Measurements from ENCODE around the gene C1QTNF1.
"Not testable (repeated sequence)": the region's sequence is repeated elsewhere in the genome, so short reads cannot be mapped to it uniquely, and the experiment has no call there.

The C1QTNF1 gene

DNA sequence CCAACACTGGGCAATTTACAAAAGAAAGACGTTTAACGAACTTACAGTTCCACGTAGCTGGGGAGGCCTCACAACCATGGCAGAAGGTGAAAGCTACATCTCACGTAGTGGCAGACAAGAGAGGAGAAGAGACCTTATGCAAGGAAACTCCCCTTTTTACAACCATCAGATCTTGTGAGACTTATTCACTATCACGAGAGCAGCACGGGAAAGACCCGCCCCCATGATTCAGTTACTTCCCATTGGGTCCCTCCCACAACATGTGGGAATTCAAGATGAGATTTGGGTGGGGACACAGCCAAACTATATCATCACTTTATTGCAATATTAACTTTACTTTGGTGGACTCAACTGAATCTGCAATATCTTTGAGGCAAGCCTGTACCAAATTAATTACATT, 38.7 kb downstream of the C1QTNF1 start:
- no peak for DNase-seq

GRCh38 chr17:79064026-79064425, 40.1 kb downstream of the C1QTNF1 start:
- no peak for DNase-seq

- DNase-seq = no peak
These were observed 41.2 kb downstream of the C1QTNF1 start for GRCh38 chr17:79065105-79065670.

DNA sequence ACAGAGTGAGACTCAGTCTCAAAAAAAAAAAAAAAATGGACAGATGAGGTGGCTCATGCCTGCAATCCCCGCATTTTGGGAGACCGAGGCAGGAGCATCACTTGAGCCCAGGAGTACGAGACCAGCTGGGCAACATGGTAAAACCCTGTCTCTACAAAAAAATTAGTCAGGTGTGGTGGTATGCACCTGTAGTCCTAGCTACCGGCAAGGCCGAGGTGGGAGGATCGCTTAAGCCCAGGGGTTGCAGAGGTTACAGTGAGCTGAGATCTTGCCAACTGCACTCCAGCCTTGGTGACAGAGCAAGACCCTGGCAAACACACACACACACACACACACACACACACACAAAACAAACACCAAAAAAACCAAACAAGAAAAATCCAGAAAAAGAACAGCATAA, 43.0 kb downstream of the C1QTNF1 start:
- DNase-seq = no peak

DNA sequence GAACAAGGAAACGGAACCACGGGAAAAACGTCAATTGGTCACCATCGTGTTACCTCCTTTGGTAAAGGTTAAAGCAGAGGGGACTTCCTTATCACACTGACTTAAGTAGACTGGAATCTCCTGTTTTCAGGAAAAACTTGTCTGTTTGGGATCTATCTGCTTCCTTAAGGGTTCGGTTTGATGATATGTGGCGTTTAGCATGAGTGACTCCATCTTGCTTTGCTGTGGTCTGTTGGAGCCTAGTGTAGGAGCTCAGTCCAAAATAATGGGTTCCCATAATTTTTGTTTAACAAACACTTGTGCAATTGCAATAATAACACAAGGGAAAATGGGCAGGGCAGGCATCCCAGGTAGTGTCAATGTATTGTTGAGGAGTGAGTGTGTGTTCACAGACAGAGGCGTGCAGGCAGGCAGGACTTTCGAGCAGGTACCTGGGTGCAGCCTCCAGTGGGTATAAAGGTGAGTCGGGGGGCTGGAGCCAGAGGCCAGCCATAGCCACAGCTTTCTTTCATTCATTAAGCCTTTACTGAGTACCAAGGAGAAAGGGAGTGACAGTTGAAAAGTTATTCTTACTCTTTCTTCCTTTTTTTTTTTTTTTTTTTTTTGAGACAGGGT, 46.4 kb downstream of the C1QTNF1 start:
- DNase-seq = no peak

DNA sequence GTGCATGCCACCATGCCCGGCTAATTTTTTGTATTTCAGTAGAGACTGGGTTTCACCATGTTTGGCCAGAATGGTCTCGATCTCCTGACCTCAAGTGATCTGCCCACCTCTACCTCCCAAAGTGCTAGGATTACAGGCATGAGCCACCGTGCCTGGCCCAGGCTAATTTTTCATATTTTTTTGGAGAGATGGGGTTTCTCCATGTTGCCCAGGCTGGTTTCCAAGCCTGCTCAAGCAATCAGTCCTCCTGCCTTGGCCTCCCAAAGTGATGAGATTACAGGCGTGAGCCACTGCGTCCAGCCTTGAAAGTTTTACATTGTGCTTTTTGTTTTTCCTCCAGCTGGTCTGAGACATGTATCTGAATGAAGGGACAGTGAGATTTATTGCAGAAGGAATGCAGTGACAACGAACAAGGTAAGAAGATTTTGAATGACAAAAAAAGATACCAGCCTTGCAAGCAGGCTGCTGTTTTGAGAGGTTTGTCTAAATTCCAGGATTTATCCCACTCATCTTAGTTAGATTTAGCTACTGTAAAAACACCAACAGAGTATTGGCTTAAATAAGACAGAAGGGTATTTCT, 47.3 kb downstream of the C1QTNF1 start:
- DNase-seq = no peak

- no peak for DNase-seq
These were observed 48.6 kb downstream of the C1QTNF1 start for GRCh38 chr17:79072544-79072943.

GRCh38 chr17:79073016-79073705, 49.2 kb downstream of the C1QTNF1 start:
- no peak for DNase-seq

DNA sequence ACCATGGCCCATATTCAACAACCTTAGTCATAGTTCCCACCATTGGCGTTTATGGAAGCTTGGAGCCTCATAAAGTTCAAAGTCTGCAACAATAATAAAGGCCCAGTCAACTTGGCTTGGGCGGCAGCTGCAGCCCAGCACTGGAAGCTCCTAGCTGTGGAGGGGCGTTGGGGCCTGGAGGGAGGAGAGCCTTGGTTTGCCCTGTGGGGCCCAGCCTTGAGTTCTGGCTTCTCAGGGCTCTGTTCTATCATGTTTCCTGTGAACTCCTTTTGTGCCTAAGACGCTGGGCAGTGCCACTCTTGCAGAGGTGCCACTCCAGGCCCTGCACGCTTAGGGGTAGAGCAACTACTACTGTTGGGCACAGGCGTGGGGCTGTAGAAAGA, 49.7 kb downstream of the C1QTNF1 start:
- no peak for DNase-seq

DNA sequence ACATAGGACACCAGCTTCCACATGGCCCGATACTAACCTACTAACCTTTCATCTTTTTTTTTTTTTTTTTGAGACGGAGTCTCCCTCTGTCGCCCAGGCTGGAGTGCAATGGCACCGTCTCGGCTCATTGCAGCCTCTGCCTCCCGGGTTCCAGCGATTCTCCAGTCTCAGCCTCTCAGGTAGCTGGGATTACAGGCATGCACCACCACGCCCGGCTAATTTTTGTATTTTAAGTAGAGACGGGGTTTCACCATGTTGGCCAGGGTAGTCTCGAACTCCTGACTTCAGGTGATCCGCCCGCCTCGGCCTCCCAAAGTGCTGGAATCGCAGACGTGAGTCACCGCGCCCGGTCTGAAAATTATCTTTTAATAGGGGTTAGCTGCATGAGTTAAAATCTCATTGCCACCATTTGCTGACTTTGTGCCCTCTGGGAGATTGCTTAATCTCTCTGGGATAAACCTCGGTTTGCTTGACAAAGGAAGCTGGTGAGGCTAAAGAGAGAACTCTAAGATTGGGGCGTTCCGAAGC, 50.2 kb downstream of the C1QTNF1 start:
- DNase-seq = not testable (repeated sequence)

DNA sequence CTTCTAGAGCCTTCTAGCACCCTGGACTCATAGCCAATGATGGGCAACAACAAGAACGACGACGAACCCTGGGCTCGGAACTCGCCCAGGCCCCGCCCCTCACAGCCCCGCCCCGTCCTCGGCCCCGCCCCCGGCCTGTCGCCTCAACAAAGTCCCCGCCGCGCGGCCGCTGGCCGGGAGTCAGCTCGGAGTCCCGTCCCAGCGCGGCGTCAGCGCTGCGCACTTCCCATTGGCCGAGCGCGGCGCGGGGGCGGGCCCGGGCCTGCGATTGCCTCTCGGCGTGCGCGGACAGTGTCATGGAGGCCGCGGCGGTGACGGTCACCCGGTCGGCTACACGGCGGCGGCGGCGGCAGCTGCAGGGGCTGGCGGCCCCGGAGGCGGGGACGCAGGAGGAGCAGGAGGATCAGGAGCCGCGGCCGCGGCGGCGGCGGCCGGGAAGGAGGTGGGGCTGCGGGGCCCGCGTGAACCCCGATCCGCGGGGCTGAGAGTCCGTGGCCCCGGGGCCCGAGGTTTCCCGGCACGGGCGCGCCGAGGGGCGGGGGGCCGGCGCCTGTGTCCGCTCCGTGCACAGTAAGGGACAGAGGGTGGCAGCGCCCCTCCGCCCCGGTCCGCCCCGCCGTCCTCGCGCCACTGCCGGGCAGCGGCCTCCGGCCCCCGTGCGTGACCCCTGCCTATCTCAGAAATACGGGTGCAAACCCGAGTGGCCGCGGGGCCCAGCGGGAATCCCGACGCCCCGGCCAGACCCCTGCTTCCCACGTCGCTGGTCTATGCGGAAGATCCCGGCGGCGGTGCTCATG, 50.9 kb downstream of the C1QTNF1 start, which contains the start of gene ENGASE:
TSS of gene ENGASE (plus strand) at position 176 of the 797 bp plus-strand sequence. CDS start at position 297, 121 bp downstream.
- DNase-seq = peak; percentile 61

DNA sequence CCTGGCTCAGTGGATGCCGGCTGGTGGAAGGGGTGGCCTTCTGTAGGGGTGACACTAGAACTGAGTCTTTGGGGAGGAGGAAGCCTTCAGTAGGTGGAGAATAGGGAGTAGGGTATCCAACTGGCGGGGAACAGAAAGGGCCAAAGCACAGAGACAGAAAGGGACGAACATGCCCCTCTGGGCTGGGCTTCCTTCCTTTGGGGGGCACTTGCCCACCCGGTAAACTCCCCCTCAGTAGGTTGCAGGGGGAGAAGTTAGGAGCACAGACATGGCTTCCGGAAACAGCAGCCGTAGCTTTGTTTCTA, 51.4 kb downstream of the C1QTNF1 start:
- DNase-seq = no peak

GRCh38 chr17:79075861-79076406, 52.0 kb downstream of the C1QTNF1 start:
- DNase-seq = no peak

GRCh38 chr17:79077587-79077986, 53.6 kb downstream of the C1QTNF1 start:
- no peak for DNase-seq

DNA sequence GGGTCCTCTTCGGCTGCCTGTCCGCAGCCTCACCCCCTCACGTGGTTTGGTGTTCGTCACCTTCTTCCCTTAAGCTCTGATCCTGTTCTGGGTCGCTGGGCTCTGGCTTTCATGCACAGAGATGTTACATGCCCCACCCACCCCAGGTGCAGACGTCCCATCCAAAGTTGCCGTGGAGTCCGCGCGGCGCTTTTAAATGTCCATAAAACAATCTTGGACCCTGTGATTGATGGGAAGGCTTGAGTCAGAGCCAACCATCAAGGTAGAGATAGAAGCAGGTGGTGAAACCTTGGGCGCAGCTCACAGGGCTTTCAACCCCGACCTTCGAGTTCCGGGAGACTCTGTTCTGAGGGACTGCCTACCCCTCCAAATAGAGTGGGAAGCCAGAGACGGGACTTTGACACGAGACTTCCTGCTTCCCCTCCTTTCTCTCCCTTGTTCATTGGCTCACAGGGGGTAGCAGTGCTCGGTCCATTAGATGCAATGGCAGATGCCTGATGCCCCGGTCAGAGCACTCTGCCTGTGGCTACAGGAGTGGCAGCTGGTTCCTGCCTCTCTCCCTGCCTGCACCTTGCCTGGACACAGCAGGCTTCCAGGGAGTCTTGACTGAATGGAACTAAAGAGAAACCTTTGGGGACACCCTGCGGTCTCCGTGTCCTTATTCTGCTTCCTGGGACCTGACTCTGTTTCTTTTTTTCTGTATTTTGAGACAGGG, 54.7 kb downstream of the C1QTNF1 start:
- no peak for DNase-seq

- no peak for DNase-seq
These were observed 55.6 kb downstream of the C1QTNF1 start for GRCh38 chr17:79079421-79080200.

DNA sequence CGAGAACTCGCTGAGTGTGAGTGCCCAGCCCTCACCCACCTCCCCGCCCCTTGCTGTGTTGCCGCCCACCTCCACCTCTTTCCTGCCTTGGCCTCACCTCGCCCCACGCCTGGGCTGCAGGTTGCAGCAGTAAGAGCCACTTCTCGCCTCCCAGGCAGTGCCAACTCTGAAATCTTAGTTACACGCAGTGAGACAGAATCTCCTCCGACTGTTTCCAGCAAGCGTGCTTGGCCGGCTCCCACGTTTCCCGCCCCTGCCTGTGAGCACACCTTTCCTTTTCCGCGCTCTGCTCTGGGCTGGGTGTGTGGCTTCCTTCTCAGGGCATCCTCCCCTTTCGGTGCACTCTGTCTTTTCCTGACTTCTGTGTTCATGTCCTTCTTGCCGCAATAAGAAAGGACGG, 56.4 kb downstream of the C1QTNF1 start:
- no peak for DNase-seq

DNA sequence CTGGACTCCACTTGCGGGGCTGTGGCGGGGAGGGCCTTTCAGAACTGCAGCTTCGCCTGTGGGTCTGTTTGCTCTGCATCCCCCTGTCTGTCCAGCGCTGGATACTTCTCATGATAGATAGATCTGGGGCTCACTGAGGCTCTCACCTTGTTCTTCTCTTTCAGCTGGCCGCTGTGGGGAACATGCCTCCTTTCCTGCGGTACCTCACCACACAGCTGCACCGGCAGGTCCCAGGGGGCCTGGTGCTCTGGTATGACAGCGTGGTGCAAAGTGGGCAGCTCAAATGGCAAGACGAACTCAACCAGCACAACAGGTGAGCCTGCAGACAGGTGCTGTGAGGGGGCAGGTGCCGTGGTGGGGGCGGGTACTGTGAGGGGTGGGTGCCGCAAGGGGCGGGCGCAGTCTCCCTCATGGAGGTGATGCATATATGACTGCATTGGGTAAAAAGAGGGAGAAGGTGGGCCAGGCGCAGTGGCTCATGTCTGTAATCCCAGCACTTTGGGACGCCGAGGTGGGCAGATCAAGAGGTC, 56.9 kb downstream of the C1QTNF1 start:
- DNase-seq = no peak

DNA sequence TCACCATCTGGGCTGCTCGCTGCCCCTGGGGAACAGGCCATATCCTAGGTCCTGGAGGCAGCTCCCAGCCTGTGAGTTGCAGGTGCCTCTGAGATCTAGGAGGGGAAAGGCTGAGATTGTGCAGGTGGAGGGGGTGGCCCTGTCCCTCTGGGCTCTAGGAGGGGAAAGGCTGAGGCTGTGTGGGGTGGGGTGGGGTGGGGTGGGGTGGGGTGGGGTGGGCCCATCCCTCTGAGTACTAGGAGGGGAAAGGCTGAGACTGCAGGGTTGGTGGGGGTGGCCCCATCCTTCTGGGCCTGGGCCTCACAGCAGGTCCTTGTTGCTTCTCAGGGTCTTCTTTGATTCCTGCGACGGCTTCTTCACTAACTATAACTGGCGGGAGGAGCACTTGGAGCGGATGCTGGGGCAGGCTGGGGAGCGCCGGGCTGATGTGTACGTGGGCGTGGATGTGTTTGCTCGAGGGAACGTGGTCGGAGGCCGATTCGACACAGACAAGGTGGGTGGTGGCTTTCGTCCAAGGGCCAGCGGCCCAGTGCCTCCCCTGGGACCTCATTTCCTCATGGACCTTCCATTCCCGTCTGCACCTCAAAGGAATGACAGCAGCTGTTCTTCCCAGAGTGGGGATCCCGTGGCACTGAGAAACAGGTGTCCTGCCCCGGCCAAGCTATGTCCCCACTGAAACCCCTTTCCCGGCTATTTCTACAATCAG, 57.8 kb downstream of the C1QTNF1 start:
- DNase-seq = no peak
